ENCODE results near the gene SPAG8.

GRCh38 chr9:35801328-35802128 lies 10.5 kb downstream of the SPAG8 start:
- TF ChIP-seq, protein P1, sequence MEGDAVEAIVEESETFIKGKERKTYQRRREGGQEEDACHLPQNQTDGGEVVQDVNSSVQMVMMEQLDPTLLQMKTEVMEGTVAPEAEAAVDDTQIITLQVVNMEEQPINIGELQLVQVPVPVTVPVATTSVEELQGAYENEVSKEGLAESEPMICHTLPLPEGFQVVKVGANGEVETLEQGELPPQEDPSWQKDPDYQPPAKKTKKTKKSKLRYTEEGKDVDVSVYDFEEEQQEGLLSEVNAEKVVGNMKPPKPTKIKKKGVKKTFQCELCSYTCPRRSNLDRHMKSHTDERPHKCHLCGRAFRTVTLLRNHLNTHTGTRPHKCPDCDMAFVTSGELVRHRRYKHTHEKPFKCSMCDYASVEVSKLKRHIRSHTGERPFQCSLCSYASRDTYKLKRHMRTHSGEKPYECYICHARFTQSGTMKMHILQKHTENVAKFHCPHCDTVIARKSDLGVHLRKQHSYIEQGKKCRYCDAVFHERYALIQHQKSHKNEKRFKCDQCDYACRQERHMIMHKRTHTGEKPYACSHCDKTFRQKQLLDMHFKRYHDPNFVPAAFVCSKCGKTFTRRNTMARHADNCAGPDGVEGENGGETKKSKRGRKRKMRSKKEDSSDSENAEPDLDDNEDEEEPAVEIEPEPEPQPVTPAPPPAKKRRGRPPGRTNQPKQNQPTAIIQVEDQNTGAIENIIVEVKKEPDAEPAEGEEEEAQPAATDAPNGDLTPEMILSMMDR (IDR thresholded peaks at IDR 0.05) = no peak
- no peak for TF ChIP-seq POLR2A (IDR thresholded peaks at IDR 0.05; ENCODE audit: low read length)
- no peak for TF ChIP-seq RAD21 (conservative IDR thresholded peaks at IDR 0.05 in 1 of 2, IDR thresholded peaks at IDR 0.05 in 1 of 2)
- no peak for TF ChIP-seq KDM1A (IDR thresholded peaks at IDR 0.05; ENCODE audit: low read depth)
- no peak for TF ChIP-seq CEBPB (IDR thresholded peaks at IDR 0.05)
- TF ChIP-seq EP300 (IDR thresholded peaks at IDR 0.05) = no peak
- no peak for TF ChIP-seq ZFP36 (IDR thresholded peaks at IDR 0.05; ENCODE audit: borderline replicate concordance, partially characterized antibody)
- no peak for TF ChIP-seq RFX5 (IDR thresholded peaks at IDR 0.05)
- TF ChIP-seq NPAS2 (CRISPR knock-in tag; IDR thresholded peaks at IDR 0.05; ENCODE audit: borderline replicate concordance) = no peak
- TF ChIP-seq HDAC2 (IDR thresholded peaks at IDR 0.05) = no peak
